ENCODE data around the gene VAV3.

GRCh38 chr1:107597290-107597689 lies 367.7 kb downstream of the VAV3 start:
- TF ChIP-seq, protein P1, sequence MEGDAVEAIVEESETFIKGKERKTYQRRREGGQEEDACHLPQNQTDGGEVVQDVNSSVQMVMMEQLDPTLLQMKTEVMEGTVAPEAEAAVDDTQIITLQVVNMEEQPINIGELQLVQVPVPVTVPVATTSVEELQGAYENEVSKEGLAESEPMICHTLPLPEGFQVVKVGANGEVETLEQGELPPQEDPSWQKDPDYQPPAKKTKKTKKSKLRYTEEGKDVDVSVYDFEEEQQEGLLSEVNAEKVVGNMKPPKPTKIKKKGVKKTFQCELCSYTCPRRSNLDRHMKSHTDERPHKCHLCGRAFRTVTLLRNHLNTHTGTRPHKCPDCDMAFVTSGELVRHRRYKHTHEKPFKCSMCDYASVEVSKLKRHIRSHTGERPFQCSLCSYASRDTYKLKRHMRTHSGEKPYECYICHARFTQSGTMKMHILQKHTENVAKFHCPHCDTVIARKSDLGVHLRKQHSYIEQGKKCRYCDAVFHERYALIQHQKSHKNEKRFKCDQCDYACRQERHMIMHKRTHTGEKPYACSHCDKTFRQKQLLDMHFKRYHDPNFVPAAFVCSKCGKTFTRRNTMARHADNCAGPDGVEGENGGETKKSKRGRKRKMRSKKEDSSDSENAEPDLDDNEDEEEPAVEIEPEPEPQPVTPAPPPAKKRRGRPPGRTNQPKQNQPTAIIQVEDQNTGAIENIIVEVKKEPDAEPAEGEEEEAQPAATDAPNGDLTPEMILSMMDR (conservative IDR thresholded peaks at IDR 0.05 in 1 of 2, IDR thresholded peaks at IDR 0.05 in 1 of 2; ENCODE audit: low read depth in 1 of 2, low read length in 2 of 2) = no peak
- no peak for TF ChIP-seq EZH2 (IDR thresholded peaks at IDR 0.05; ENCODE audit: low read length, missing control alignments)

All from fibroblast of lung (primary cell).